GM18498 (cell line): Measurements from ENCODE around the gene TMPRSS6.

Experiments used
- ATAC-seq: cut with Tn5 transposase; IDR thresholded peaks from one replicate; pipeline ENCODE4 v1.9.1; 2021; ENCODE audit warnings: mild to moderate bottlenecking, moderate library complexity; ENCODE audit not compliant: unreplicated experiment

The TMPRSS6 gene

GRCh38 chr22:37017356-37017755 lies 92.2 kb downstream of the TMPRSS6 start:
- no peak for ATAC-seq

GRCh38 chr22:37016134-37016910 lies 93.2 kb downstream of the TMPRSS6 start:
- no peak for ATAC-seq

DNA sequence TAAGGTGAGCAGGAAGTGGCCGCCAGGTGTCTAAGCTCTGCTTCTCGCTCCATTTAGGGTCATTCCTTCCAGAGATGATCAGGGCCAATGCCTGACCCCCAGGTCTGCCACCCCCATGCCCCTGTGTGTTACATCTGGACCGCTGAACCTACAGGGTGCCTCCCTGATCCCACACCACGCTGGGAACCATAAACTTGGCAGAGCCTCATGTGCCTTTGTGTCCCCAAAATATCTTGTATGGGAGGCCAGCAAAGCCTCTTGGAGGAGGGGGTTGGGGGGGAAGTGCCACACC lies 94.0 kb downstream of the TMPRSS6 start:
- ATAC-seq: no peak
